Measurements from ENCODE around the gene RASAL1. TPM values are rescaled to one million over a fixed set of nuclear protein-coding genes. Genes with fewer than 3 reads are reported as not detected.

The RASAL1 gene
- total and polyA plus RNA-seq, 2 experiments from 2014 or later = 2.7 to 8.2 TPM

GRCh38 chr12:113112043-113112899 lies 23.3 kb downstream of the RASAL1 start:
- no peaks in the 10 kb centered on the region; the same call in 2 of the 3 replicates for H3K9me3 Mint-ChIP-seq
- H3K27me3 ChIP-seq (ENCODE audit: insufficient read depth) = no peaks in the 10 kb centered on the region
- H2AFZ ChIP-seq = 0 out of 2 replicates have a peak overlapping the region, but pooled peaks have one; percentile 10
- H3K4me1 Mint-ChIP-seq = peaks cover 6% of the 10 kb centered on the region; the same call in 2 of the 3 replicates
- no peaks in the 10 kb centered on the region for H3F3A ChIP-seq (replicated peaks; ENCODE audit: low read depth)
- H3K27ac ChIP-seq (ENCODE audit: low read depth) = no peak overlapping the region
- H3K4me2 ChIP-seq = no peak overlapping the region
- no peak for DNase-seq (ENCODE audit: low spot score)
- no peak overlapping the region for H3K27ac Mint-ChIP-seq
- no peak overlapping the region for H3K4me3 Mint-ChIP-seq
- H3K36me3 Mint-ChIP-seq (ENCODE audit: low read depth) = no peaks in the 10 kb centered on the region; the same call in 2 of the 3 replicates
- H3K27me3 Mint-ChIP-seq (ENCODE audit: insufficient read depth, low read depth, poor library complexity) = peaks cover 7% of the 10 kb centered on the region
- ATAC-seq = peak; percentile 64
- no peak overlapping the region for H3K4me3 ChIP-seq
- H3K79me2 ChIP-seq (replicated peaks; ENCODE audit: insufficient read depth) = no peaks in the 10 kb centered on the region
- TF ChIP-seq JUNB (IDR thresholded peaks at IDR 0.05; ENCODE audit: unreplicated experiment) = no peak
- no peak for TF ChIP-seq REST (IDR thresholded peaks at IDR 0.05; ENCODE audit: unreplicated experiment)
- TF ChIP-seq EZH2phosphoT487 (IDR thresholded peaks at IDR 0.05; ENCODE audit: unreplicated experiment) = no peak
- TF ChIP-seq POLR2AphosphoS5 (IDR thresholded peaks at IDR 0.05; ENCODE audit: low read depth) = no peak
- no peak for TF ChIP-seq STAT1 (IDR thresholded peaks at IDR 0.05; ENCODE audit: unreplicated experiment)
- no peak for TF ChIP-seq CTCF (conservative IDR thresholded peaks at IDR 0.05; ENCODE audit: low read depth in 2 of 2)
- no peaks in the 10 kb centered on the region for H3K9me2 ChIP-seq (ENCODE audit: insufficient read depth)
- H3K4me1 ChIP-seq (ENCODE audit: insufficient read depth) = no peaks in the 10 kb centered on the region
- no peaks in the 10 kb centered on the region for H4K20me1 ChIP-seq (replicated peaks; ENCODE audit: insufficient read depth)
- H3K36me3 ChIP-seq (ENCODE audit: insufficient read depth) = no peaks in the 10 kb centered on the region

DNA sequence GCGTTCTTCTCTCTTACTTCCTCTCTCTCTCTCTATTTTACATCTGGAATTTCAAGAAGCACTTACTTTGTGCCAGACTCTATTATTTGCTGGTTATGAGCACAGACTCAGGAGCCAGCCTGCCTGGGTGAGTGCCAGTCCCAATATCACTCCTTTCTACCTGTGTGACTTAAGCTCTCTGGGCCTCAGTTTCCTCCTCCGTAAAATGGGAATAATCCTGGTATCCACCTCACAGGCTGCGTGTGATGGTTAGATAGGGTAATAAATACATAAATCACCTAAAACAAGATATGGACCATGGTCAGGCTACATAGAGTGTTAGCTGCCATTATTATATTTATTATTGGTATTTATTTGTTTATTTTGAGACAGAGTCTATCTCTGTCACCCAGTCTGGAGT lies 24.3 kb downstream of the RASAL1 start:
- peaks cover 7% of the 10 kb centered on the region for H3K27me3 Mint-ChIP-seq (ENCODE audit: insufficient read depth, low read depth, poor library complexity)

More for the DNA sequence above, 24.3 kb downstream of the RASAL1 start:
- H3K27ac Mint-ChIP-seq = no peak overlapping the region
- H3K4me1 Mint-ChIP-seq = peaks cover 6% of the 10 kb centered on the region; the same call in 2 of the 3 replicates
- no peak overlapping the region for H3K4me3 Mint-ChIP-seq
- H3K4me2 ChIP-seq = no peak overlapping the region
- DNase-seq (ENCODE audit: low spot score) (no peak), ATAC-seq (no peak)
- H2AFZ ChIP-seq = no peak overlapping the region
- no peaks in the 10 kb centered on the region for H3F3A ChIP-seq (replicated peaks; ENCODE audit: low read depth)
- no peaks in the 10 kb centered on the region for H3K4me1 ChIP-seq (ENCODE audit: insufficient read depth)
- H4K20me1 ChIP-seq (replicated peaks; ENCODE audit: insufficient read depth) = no peaks in the 10 kb centered on the region
- no peaks in the 10 kb centered on the region; the same call in 2 of the 3 replicates for H3K9me3 Mint-ChIP-seq
- H3K4me3 ChIP-seq = no peak overlapping the region
- no peaks in the 10 kb centered on the region for H3K36me3 ChIP-seq (ENCODE audit: insufficient read depth)
- TF ChIP-seq STAT1 (IDR thresholded peaks at IDR 0.05; ENCODE audit: unreplicated experiment) = no peak
- no peak for TF ChIP-seq ETS1 (IDR thresholded peaks at IDR 0.05)
- no peaks in the 10 kb centered on the region for H3K9me2 ChIP-seq (ENCODE audit: insufficient read depth)
- H3K36me3 Mint-ChIP-seq (ENCODE audit: low read depth) = peaks cover 2% of the 10 kb centered on the region; the same call in 1 of the 3 replicates
- no peak overlapping the region for H3K27ac ChIP-seq (ENCODE audit: low read depth)
- no peaks in the 10 kb centered on the region for H3K27me3 ChIP-seq (ENCODE audit: insufficient read depth)
- no peaks in the 10 kb centered on the region for H3K79me2 ChIP-seq (replicated peaks; ENCODE audit: insufficient read depth)

Measured in GM23338 (cell line).